ENCODE measurements around the gene SENP5. TPM values are rescaled to one million over a fixed set of nuclear protein-coding genes. Genes with fewer than 3 reads are reported as not detected.
"Not testable (repeated sequence)": the region's sequence is repeated elsewhere in the genome, so short reads cannot be mapped to it uniquely, and the experiment has no call there.

The SENP5 gene
- total RNA-seq, 1 experiment from 2014 or later: 52.3 TPM

DNA sequence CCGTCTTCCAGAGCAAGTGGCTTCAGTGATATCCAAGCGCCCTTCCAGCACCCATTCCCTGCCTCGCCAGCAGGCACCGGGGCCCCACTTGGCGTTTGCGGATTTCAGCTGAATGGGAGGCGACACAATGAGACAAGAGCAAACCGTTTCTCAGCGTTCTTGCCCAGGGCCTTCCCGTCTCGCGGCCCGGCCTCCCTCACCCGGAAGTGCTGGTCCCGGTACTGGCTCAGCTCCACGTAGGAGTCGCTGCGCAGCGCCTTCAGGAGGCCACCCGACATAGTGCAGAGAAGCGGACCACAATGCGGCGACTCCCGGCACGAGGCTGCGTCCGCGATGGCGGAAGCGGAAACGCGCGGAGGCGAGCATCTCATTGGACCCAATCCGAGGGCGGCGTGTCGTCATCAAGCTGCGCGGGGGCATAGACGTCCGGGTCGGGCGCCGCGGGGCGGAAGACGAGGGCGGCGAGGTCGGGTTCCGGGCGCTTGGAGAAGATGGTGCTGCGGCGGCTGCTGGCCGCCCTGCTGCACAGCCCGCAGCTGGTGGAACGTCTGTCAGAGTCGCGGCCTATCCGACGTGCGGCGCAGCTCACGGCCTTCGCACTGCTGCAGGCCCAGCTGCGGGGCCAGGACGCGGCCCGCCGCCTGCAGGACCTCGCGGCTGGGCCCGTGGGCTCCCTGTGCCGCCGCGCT lies 74.7 kb downstream of the SENP5 start, which contains the start of gene NCBP2:
TSS of gene NCBP2 (minus strand) at position 303 of the 689 bp plus-strand sequence. CDS start at position 278, 25 bp downstream.
- Histone ChIP-seq H3K4me2 (peak within 1 kb of the TSS; percentile 90), H3K9me3 (ENCODE audit: insufficient read depth, low read depth) (no peaks in the 10 kb centered on the region), H3K27ac (peak within 1 kb of the TSS; percentile 90), H3K9me2 (ENCODE audit: insufficient read depth) (no peaks in the 10 kb centered on the region), H3K36me3 (ENCODE audit: low read depth) (peaks cover 26% of the 10 kb centered on the region), H3K4me3 (peak within 1 kb of the TSS; percentile 92), H3K4me1 (replicated peaks; ENCODE audit: insufficient read depth) (peaks cover 20% of the 10 kb centered on the region), H3F3A (ENCODE audit: insufficient read depth, low read depth) (peaks cover 47% of the 10 kb centered on the region), H2AFZ (peak within 1 kb of the TSS; percentile 95), H3K79me2 (ENCODE audit: low read depth) (peaks cover 67% of the 10 kb centered on the region), H3K27me3 (ENCODE audit: insufficient read depth, low read depth) (no peaks in the 10 kb centered on the region), H4K20me1 (ENCODE audit: insufficient read depth) (peaks cover 18% of the 10 kb centered on the region)
- ChIA-PET CTCF (interaction anchor here (0.6 to 1.7 kb wide), 5 partner anchors 157 to 675 kb away, joined by 3 to 9 read pairs (median 4); no protein-coding TSS in a partner anchor), POLR2A (ENCODE audit: unreplicated experiment) (interaction anchor here (0.6 kb wide), 4 partner anchors 9 to 726 kb away, joined by 3 to 9 read pairs (median 6); partner anchors contain the start of genes FBXO45, SLC51A and WDR53)
- intact Hi-C loops (cut with micrococcal nuclease; ENCODE audit: unreplicated experiment): loop anchor here (1.0 to 10.0 kb wide), 7 partner anchors 75 to 418 kb away; partner anchors contain the start of genes CEP19, FBXO45, PIGX and SENP5
- BruUV-seq (replicated peaks): no TSS peak
- peak; percentile 95 to 100 for DNase-seq
- TF ChIP-seq EZH2 (IDR thresholded peaks at IDR 0.05; ENCODE audit: low read depth): no peak
- TF ChIP-seq, protein P1, sequence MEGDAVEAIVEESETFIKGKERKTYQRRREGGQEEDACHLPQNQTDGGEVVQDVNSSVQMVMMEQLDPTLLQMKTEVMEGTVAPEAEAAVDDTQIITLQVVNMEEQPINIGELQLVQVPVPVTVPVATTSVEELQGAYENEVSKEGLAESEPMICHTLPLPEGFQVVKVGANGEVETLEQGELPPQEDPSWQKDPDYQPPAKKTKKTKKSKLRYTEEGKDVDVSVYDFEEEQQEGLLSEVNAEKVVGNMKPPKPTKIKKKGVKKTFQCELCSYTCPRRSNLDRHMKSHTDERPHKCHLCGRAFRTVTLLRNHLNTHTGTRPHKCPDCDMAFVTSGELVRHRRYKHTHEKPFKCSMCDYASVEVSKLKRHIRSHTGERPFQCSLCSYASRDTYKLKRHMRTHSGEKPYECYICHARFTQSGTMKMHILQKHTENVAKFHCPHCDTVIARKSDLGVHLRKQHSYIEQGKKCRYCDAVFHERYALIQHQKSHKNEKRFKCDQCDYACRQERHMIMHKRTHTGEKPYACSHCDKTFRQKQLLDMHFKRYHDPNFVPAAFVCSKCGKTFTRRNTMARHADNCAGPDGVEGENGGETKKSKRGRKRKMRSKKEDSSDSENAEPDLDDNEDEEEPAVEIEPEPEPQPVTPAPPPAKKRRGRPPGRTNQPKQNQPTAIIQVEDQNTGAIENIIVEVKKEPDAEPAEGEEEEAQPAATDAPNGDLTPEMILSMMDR (conservative IDR thresholded peaks at IDR 0.05): peak; percentile 69

DNA sequence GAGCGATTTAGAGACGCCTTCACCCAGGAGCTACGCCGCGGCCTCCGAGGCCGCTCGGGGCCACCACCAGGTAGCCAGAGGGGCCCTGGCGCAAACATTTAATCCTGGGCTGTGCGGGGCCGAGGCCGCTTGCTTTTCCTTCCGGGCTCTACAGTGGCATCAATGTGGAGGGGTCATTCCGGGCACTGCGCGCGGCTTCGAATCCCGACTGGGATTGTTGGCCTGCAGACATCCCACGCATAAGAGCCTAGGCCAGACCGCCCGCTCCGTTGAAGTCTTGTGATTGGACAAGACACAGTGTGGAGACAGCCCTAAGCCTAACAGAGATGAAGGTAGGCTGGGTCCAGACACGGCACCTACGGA lies 75.2 kb downstream of the SENP5 start:
- Histone ChIP-seq H3K27ac (0 out of 2 replicates have a peak overlapping the region, but pooled peaks have one; percentile 10), H2AFZ (peak overlapping the region; percentile 78)
- intact Hi-C loops (cut with micrococcal nuclease; ENCODE audit: unreplicated experiment): loop anchor here (1.0 to 10.0 kb wide), 7 partner anchors 76 to 418 kb away; partner anchors contain the start of genes CEP19, FBXO45, PIGX and SENP5

DNA sequence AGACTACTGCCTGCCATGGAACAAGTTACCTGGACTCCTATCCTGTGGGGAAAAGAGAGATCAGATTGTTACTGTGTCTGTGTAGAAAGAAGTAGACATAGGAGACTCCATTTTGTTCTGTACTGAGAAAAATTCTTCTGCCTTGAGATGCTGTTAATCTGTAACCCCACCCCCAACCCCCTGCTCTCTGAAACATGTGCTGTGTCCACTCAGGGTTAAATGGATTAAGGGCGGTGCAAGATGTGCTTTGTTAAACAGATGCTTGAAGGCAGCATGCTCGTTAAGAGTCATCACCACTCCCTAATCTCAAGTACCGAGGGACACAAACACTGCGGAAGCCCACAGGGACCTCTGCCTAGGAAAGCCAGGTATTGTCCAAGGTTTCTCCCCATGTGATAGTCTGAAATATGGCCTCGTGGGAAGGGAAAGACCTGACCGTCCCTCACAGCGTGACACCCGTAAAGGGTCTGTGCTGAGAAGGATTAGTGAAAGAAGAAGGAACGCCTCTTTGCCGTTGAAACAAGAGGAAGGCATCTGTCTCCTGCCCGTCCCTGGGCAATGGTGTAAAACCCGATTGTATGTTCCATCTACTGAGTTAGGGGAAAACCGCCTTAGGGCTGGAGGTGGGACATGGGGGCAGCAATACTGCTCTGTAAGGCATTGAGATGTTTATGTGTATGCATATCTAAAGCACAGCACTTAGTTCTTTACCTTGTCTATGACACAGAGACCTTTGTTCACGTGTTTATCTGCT lies 76.5 kb downstream of the SENP5 start:
- intact Hi-C loops (cut with micrococcal nuclease; ENCODE audit: unreplicated experiment): loop anchor here (5.0 to 10.0 kb wide), 5 partner anchors 77 to 419 kb away; partner anchors contain the start of genes CEP19, PIGX and SENP5
- Histone ChIP-seq H3K4me1 (replicated peaks; ENCODE audit: insufficient read depth) (peaks cover 20% of the 10 kb centered on the region), H3F3A (ENCODE audit: insufficient read depth, low read depth) (peaks cover 32% of the 10 kb centered on the region), H3K4me2 (peak overlapping the region; percentile 88), H3K4me3 (peak overlapping the region; percentile 92), H3K79me2 (ENCODE audit: low read depth) (peaks cover 56% of the 10 kb centered on the region), H4K20me1 (ENCODE audit: insufficient read depth) (peaks cover 13% of the 10 kb centered on the region)
- POLR2A ChIA-PET (ENCODE audit: unreplicated experiment); H3K9me2 ChIP-seq (ENCODE audit: insufficient read depth); H3K9me3 ChIP-seq (ENCODE audit: insufficient read depth, low read depth); H3K27ac ChIP-seq; BruUV-seq (replicated peaks); H2AFZ ChIP-seq; DNase-seq; H3K27me3 ChIP-seq (ENCODE audit: insufficient read depth, low read depth); H3K36me3 ChIP-seq (ENCODE audit: low read depth); CTCF ChIA-PET: not testable (repeated sequence)

More for the DNA sequence above, 75.2 kb downstream of the SENP5 start:
- H3K79me2 ChIP-seq (ENCODE audit: low read depth): peaks cover 64% of the 10 kb centered on the region
- no peaks in the 10 kb centered on the region for H3K9me3 ChIP-seq (ENCODE audit: insufficient read depth, low read depth)
- DNase-seq: no peak
- H3K9me2 ChIP-seq (ENCODE audit: insufficient read depth): no peaks in the 10 kb centered on the region
- H3K4me3 ChIP-seq: peak overlapping the region; percentile 92
- H3F3A ChIP-seq (ENCODE audit: insufficient read depth, low read depth): peaks cover 42% of the 10 kb centered on the region
- POLR2A ChIA-PET (ENCODE audit: unreplicated experiment): interaction anchor here (0.6 kb wide), 2 partner anchors 9 to 374 kb away, joined by 3 to 9 read pairs; partner anchors contain the start of genes FBXO45 and WDR53
- peak overlapping the region; percentile 88 for H3K4me2 ChIP-seq
- peaks cover 13% of the 10 kb centered on the region for H4K20me1 ChIP-seq (ENCODE audit: insufficient read depth)
- H3K4me1 ChIP-seq (replicated peaks; ENCODE audit: insufficient read depth): peaks cover 20% of the 10 kb centered on the region
- no peak for TF ChIP-seq EZH2 (IDR thresholded peaks at IDR 0.05; ENCODE audit: low read depth)
- TF ChIP-seq, protein P1 (conservative IDR thresholded peaks at IDR 0.05): no peak
- peaks cover 21% of the 10 kb centered on the region for H3K36me3 ChIP-seq (ENCODE audit: low read depth)
- CTCF ChIA-PET: interaction anchor here (0.6 to 1.7 kb wide), 4 partner anchors 157 to 675 kb away, joined by 3 to 5 read pairs (median 4); no protein-coding TSS in a partner anchor
- TSS peak; percentile 85 for BruUV-seq (replicated peaks)
- H3K27me3 ChIP-seq (ENCODE audit: insufficient read depth, low read depth): no peaks in the 10 kb centered on the region
